ENCODE measurements around the gene NSF.
"Not testable (repeated sequence)": the region's sequence is repeated elsewhere in the genome, so short reads cannot be mapped to it uniquely, and the experiment has no call there.

The NSF gene

DNA sequence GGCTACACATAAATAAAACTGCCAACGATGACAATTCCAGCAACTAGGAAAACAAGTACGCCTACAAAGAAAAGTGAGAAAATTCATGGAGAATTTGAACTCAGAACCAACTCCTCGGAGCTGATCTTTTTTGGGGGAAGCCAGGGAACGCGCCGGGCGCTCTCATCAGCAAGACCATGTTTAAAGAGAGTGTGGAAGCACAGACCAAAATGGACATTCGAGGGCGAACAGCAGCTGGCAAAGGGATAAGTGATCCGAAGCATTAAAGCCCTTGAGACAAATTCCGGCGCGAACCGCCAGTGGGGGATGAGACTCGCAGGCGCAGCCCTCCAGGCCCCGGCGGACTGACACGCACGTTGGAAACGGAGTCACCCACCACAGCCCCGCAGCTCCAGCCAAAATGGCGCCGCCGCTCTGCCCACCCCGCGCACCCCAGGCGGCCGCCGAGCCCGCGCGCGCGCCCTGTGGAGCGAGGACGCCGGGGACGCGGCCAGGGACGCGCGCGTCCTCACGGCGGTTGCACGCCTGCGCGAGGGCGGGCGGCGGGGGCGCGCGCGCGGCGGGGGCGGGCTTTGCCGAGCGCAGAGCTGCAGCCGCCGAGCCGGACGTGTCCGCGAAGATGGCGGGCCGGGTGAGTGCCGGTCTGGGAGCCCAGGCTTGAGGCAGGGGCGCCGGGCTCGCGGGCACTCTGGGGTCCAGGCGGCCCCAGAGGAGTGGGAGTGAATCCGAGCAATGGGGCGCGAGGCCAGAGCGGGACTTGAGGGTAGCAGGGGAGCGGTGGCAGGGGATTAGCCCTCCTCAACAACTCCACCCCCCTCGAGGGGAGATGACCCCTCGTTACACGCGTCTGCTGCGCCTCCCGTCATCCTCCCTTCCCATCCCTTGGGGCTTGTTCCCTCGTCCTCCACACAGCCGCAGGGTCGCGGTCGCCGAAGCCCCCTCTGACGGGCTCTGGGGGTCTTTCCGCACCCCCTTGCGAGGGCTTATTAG, at the start of gene NSF:
Gene NSF (plus strand): TSS at position 513 of the 990 bp plus-strand sequence. CDS start 107 bp downstream, at position 620.
- DNase-seq, result not testable (repeated sequence)

DNA sequence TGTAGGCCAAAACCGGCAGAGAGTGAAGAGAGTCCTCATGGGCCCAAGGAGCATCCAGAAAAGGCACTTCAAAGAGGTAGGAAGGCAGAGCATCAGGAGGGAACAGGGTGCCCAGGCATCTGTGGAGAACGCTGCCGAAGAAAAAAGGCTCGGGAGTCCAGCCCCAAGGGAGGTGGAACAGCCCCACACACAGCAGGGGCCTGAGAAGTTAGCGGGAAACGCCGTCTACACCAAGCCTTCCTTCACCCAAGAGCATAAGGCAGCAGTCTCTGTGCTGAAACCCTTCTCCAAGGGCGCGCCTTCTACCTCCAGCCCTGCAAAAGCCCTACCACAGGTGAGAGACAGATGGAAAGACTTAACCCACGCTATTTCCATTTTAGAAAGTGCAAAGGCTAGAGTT, 41.9 kb upstream of the NSF start:
- DNase-seq, result not testable (repeated sequence)

DNA sequence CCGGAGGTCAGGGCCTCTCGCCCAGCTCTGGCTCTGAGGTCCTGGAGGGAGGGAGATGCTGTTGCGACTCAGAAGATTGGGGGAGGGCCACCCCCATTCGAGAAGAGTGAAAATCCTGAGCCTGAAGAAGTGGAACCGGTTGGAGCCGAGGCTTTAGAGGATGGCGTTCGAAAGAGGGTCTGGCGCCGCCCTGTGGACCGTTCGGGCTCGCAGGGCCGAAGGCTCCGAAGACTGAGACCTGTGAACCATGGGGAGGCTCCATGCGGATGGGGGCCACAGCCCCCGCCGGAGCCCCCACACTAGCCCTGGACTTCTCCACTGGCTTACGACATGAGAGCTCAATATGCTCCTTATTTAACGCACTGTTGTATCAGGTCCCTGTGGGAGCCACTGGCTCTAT, 31.3 kb upstream of the NSF start:
- not testable (repeated sequence) for DNase-seq

DNA sequence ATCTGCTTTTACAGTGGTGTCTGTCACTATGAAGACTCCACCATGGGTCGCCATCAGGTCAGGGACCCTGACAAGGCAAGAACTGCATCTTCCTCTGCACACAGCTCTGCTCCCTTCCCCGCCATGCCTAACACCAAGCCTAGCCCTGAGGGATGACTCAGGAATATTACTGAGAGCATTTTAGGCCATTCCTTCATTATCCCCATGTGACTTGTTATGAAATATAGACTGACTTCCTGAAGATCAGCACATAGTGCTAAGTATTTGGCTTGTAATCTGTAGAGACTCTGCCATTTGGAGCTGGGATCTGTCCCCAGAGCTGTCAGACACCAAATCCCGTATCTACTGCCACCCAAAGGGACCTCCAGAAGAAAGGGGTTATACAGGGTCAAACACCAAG, 30.4 kb upstream of the NSF start:
- DNase-seq, result not testable (repeated sequence)

DNA sequence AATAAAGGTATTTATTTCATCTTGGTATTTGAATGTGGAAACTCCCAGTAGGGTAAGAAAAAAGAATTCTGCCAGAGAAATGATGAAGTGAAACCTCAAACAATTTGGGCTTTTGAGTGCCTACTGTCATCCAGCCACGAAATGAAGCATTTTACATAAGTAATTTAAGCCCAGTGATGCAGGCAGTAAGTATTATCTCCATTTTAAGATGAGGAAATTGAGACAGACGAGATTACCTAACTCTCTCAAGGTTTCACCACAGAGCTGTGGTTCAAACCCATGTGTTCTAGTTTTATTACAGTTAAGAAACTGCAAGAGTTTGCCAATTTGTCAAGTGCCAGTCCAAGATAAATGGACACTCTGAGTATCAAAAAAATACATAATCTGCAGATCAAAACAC, 24.2 kb upstream of the NSF start:
- DNase-seq, result not testable (repeated sequence)

DNA sequence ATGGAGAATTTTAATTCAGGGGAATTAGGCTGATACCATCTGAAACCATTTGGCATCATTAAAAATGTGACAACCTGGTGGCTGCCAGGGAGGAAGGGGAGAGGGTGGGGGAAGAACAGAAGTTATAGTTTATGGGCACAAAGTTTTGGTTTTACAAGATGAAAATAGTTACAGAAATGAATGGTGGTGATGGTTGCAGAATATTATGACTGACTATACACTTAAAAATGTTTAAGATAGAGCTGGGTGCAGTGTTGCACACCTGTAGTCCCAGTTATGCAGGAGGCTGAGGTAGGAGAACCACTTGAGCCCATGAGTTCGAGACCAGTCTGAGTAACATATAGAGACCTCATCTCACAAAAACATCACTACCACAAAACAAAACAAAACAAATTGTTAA, 23.5 kb upstream of the NSF start:
- not testable (repeated sequence) for DNase-seq

DNA sequence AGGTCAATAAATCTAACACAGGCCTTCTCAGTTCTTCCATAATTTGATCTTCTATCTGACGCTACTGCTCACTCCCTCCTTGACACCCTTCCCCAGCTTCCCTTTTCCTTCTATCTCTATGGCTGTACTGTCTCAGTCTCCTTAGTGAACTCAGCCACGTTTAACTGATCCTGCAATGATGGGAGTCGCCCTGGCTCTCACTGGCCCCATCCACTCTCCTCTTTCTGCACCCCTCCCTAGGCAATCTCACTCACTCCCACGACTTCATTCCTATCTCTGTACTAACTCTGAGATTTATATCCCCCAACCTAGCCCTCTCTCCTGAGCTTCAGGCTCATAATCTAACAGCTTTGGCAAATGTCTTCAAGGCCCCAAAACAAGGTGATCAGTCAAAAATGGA, 18.7 kb upstream of the NSF start:
- not testable (repeated sequence) for DNase-seq

DNA sequence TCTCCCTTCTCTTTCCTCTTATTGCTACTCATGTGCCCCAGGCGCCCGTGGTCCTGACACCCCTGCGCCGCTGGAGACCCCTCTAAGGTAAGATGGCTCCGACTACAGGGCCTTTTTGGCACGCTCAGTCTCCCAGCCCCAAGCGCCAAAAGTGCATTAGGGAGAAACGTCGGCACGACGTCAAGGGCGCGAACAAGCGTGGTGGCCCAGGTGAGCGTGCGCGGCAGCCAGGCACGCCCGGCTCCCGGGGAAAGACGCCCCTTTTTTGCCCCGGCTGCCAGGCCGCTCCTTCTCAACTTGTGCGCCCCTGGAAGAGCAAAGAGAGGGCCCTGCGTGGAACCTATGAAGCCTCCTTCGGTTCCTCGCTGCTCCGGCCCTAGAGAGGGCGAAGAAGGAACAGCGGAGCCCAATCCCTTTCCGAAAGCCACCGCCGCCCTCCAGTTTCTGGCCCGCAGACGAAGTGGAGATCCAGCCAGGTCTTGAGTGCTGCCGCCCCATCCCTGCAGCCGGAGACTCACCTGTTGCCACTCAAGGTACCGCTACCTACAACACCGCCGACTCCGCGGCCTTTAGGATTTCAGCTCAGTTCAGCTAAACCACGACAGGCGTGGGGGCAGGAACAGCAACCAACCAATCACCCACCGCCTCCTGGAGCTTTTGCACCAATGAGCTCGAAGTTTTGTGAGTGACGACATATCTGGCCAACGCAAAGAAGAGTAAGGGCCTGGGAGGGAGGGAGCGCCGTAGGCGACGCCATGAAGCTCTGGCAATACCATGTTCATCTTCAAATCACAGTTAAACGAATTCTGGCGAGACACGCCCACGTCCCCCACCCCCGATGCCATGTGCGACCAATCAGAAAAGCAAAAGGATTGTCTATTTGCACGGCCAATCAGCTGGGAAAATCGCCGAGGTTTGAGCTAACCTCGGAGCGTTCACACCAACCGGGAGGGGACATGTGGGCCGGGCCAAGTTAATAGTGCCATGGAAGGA, 11.1 kb upstream of the NSF start, which contains the start of gene ARL17A:
Gene ARL17A (minus strand): TSS at position 609 of the 993 bp plus-strand sequence. CDS start 3,369 bp downstream, outside the sequence.
- DNase-seq, result not testable (repeated sequence)

DNA sequence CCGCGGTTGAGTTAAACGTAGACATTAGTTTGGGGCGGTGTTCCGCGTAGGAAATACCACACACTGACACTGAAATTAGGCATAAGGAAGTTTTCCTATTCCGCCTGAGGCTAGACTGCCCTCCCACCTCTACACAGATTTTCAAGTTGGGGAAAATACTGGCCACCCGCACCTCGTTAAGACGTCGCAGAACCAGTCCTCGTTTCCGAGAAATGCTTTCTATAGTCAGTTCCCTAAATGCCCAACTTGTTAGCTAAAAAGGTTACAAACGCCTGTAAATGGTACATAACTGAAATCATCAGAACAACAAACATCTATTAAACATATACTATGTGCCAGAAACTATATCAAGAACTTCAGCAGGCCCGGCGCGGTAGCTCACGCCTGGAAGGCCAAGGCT, 10.4 kb upstream of the NSF start:
- not testable (repeated sequence) for DNase-seq

DNA sequence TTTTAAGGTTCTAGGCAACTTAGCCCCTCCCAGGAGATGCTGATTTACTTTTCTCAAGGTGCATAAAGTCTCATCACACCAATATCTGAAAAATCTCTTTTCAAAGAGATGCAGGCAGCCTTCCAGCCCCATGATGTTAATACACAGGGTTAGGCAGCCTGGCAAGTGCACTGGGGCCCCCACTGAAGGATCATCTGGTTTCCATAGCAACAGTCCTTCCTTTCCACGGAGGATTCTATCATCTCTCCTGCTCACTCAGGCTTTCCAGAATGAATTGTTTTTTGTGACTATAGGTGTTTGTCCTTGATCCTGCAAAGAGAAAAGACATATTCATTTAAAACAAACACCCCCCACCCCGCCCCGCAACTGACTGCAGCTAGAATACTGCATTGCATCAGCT, 5.0 kb upstream of the NSF start:
- not testable (repeated sequence) for DNase-seq

DNA sequence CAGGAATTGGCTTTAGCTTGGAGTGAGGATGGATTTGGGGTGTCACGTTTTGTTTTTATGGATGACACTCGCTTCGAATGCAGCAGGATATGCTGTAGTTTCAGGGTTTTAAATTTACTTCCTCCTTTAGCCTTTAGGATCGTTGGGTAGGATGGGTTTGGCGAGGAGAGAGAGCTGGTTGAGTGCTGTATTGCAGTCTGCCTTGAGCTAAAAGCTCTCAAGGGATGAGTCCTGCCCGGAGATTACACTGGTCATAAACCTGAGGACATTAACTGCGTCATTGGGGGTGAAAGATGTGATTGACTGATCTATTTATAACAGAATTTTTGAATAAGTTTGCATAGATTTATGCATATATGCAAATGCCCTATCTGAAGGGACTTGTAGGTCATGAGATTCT, 863 bp downstream of the NSF start:
- DNase-seq, result not testable (repeated sequence)

DNA sequence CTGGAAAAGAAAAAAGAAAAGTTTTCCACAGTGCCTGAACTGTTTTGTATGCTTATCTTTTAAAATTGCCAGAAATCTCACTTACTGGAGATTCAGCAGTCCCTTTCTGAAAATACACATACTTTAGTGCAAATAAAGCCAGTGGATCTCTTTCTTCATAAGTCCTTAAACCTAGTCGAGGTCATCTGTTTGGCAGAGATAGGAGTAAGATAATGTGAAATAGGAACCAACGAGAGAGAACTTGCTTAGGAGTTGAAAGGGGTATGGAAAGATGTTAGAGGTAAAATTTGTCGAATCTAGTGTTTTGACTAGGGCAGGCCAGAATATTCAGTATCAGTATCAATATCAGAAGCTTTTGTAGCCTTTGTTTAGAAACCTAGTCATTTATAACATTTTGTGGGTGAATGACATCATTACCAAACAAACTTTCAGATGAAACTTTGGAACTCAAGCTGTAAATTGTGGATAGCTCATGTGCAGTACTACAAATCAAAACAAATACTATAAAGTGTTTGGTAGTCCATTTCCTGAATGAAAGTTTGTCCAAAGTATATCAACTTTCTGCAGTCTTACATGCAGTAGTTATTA, 8.0 kb downstream of the NSF start:
- not testable (repeated sequence) for DNase-seq

DNA sequence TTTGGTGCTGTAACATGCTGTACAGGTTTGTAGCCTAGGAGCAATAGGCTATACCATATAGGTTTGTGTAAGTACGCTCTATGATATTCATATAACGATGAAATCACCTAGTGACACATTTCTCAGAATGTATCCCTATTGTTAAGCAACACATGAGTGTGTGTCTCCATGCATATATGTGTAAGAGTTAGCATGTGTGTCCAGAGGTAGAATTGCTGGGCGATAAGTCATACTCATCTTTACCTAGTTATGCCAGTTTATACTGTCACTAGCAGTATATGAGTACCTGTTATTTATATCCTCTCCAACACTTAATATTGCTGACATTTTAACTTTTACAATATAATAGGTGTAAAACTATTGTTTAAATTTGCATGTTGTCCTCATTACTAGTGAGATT, 10.3 kb downstream of the NSF start:
- DNase-seq, result not testable (repeated sequence)

DNA sequence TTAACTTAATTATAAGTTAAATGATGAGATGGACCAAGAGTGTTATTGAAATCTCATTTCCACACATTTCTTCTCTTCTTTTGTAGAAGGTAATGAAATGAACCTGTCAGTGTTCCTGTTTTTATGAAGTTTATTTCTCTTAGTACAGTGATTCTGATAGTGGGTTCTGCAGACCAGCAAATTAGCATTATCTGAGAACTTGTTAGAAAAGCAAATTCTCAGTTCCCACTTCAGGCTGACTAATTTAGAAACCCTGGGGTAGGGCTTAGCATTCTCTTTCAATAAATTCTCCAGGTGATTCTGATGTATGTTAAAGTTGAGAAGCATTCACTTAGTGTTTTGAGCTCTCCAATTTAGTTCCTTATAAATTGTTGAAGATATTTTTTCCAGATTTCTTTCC, 12.7 kb downstream of the NSF start:
- not testable (repeated sequence) for DNase-seq

DNA sequence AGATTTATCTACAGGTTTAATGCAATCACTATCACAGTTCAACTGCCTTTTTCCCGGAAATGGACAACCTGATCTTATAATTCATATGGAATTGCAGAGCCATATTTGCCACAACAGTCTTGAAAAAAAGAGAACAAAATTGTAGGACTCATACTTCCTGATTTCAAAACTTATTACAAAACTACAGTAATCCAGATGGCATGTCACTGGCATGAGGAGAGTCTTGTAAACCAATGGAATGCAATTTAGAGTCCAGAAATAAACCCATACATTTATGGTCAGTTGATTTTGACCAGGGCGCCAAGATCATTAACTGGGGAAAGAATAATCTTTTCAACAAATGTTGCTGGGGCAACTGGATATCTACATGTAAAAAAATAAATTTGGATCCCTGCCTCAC, 20.8 kb downstream of the NSF start:
- not testable (repeated sequence) for DNase-seq

DNA sequence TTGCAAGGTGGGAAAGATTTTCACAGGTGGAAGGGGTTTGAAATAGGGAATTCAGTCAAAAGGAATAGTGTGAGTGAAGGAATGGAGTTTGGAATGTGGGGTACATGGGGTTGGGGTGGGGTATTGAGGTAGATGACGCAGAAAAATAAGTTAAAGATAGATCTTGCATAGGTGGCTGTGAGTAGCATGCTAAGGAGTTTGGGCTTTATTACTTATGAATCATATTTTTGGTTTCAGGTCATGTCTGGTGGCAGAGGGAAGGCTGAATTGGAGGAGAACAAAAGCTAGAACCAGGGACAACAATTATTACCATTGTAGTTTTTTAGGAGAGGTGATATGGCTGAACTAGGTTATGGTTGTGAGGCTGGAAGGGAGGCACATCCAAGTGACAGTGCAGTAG, 23.4 kb downstream of the NSF start:
- DNase-seq, result not testable (repeated sequence)

DNA sequence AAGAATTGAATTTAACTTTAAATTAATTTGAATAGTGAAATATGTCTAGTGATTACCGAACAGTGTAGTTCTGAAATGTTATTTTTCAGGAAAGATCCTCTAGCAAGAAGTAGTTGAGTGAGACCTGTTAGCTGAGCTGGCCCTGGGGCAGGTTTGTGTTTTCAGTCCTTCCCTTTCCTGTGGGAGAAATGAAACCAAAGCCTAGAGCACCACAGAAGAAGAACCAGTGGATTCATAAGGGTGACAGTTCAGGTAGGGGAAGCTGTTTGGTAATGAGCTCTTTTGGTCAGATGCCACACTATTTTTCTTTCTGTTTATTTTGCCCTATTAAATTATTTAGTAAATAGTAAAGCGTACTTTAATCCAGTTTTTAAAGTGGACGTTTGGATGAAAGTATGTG, 26.7 kb downstream of the NSF start:
- not testable (repeated sequence) for DNase-seq

DNA sequence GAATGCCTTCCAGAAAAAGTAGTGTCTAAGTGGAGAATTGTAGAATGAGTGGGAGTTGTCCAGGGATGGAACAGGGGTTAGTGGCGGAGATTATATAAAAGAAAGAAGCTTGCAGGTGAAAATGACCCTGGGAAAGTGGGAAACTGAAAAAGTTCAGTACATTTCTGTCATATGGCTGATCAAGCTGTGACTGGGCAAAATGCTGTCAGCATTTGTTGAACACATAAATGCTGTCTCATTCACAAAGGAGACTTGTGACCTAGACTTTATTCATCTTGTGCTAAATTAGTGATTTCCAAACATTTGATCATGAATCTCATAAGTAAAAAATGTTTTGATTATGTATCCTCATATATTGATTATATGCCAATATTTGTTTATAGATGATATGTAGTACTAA, 28.5 kb downstream of the NSF start:
- DNase-seq, result not testable (repeated sequence)

DNA sequence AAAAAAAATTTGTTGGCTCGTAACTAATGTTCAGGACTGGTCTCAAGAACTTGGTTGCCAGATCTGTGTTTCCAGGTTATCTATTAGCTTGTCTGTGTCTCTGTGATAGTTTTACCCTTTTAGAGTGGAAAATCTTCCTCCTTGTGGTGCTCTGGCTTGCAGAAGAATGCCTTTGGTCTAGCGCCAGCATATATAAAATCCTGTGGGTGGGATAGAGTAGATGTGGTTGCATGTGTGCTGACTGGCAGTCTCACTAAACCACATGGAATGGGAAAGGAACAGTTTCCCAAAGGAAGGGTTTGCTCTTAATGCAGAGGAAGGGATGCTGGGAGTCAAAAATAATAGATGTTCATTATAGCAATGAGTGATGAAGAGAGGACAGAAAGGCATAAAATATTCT, 33.3 kb downstream of the NSF start:
- DNase-seq, result not testable (repeated sequence)

DNA sequence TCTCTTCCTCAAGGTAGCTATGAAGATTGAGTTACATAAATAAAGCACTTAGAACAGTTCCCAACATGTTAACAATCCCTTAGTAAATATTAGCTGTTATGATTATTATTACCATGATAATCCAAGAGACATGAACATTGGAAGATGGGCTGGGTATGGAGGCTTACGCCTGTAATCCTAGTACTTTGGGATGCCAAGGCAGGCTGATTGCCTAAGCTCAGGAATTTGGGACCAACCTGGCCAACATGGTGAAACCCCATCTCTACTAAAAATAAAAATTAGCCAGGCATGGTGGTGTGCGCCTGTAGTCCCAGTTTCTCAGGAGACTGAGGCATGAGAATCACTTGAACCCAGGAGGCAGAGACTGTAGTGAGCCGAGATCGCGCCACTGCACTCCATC, 34.3 kb downstream of the NSF start:
- not testable (repeated sequence) for DNase-seq

DNA sequence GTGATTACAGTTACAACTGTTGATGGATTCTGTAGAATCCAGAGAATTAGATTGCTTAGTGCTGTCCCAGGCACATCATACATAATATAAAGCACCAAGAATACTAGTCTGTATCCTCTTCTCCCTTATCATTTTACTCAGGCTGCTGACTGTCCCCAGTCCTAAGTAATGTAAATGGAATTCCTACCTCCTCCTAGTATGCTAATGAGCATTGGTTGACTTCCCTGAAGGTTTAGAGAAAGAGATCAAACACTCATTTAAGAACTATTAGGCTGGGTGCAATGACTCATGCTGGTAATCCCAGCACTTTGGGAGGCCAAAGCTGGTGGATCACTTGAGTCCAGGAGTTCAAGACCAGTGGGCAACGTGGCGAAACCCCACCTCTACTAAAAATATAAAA, 37.0 kb downstream of the NSF start:
- DNase-seq, result not testable (repeated sequence)

DNA sequence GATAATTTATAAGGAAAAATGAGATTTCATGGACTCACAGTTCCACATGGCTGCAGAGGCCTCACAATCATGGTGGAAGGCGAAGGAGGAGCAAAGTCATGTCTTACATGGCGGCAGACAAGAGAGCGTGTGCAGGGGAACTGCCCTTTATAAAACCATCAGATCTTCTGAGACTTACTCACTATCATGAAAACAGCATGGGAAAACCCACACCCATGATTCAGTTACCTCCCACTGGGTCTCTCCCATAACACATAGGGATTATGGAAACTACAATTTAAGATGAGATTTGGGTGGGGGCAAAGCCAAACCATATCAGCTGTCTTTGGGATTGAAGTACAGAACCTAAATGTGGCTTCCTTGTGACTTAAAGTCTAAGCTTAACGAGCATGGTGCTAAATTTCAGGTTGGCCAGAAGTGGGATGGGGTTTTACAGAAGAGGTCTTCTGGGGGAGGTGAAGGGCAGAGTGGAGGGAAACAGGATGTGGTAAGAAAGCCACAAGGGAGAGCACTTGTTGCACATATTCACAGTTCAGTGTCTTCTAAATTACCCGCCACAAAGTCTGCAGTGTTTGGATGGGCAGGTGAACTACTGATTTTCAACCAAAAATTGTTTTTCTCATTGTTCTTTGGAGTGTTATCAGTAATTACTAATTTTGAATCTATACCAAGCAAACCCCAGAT, 38.4 kb downstream of the NSF start:
- not testable (repeated sequence) for DNase-seq
